Endothelial cell of umbilical vein (primary cell): ENCODE results near the gene NRG3. TPM values are rescaled to one million over a fixed set of nuclear protein-coding genes. Genes with fewer than 3 reads are reported as not detected.

Experiments used
- BruUV-seq: library from RNA; stranded (reverse); fragments of 400-500 nt; replicated peaks from 2 replicates; lab custom pipeline; 2021; lab: Mats Ljungman, UMichigan
- CTCF ChIA-PET: fragments of 300-600, 350-600 bp; sonication (Branson Sonifier 250); formaldehyde crosslinking; loops from one replicate; lab custom pipeline; 2021; ENCODE audit warnings: antibody characterized with exemption, inconsistent platforms; lab: Charles Lee
- POLR2A ChIA-PET: fragments of 300-600, 350-600 bp; sonication (Branson Sonifier 250); formaldehyde crosslinking; loops from one replicate; lab custom pipeline; 2021; ENCODE audit warnings: antibody characterized with exemption, inconsistent platforms; lab: Charles Lee
- DNase-seq: peaks from one replicate; pipeline ENCODE4 v3.0.0-alpha.2; 2011; ENCODE audit warnings: low read depth, low spot score
- FAIRE-seq: peaks from 2 replicates; lab custom pipeline; 2011; peaks lifted over from hg19 to GRCh38; lab: Jason Lieb, UNC
- H2AFZ ChIP-seq: 2 replicates; pipeline ENCODE4 v1.6.0; 2012; ENCODE audit warnings: low read depth, low read length, control low read depth, inconsistent platforms
- H3K27ac ChIP-seq: 2 replicates; pipeline ENCODE4 v1.5.1; 2011; ENCODE audit warnings: low read depth, mild to moderate bottlenecking, control low read depth, low read length, moderate library complexity; ENCODE audit not compliant: insufficient read depth
- H3K27me3 ChIP-seq, 2 experiments: 2 replicates each; pipeline versions ENCODE4 v1.6.0 to v1.6.1; 2011; ENCODE audit warnings: low read length in 2 of 2, mixed read lengths in 1 of 2; ENCODE audit not compliant: control insufficient read depth in 2 of 2, insufficient read depth in 2 of 2
- H3K36me3 ChIP-seq, 2 experiments: 2 replicates in 1 of 2; 3 replicates in 1 of 2; pipeline ENCODE4 v1.5.1; 2011; ENCODE audit warnings: low read length in 2 of 2, mild to moderate bottlenecking in 1 of 2, moderate library complexity in 1 of 2; ENCODE audit not compliant: control insufficient read depth in 2 of 2, insufficient read depth in 2 of 2; ENCODE audit errors: extremely low read depth in 1 of 2
- H3K4me1 ChIP-seq: 3 replicates; pipeline ENCODE4 v1.5.1; 2011; ENCODE audit warnings: mild to moderate bottlenecking, low read length; ENCODE audit not compliant: control insufficient read depth, insufficient read depth; ENCODE audit errors: extremely low read depth
- H3K4me2 ChIP-seq: 2 replicates; pipeline ENCODE4 v1.6.1; 2011; ENCODE audit warnings: low read length, control low read depth, mixed read lengths; ENCODE audit not compliant: insufficient read depth
- H3K4me3 ChIP-seq, 3 experiments: fragments of 200-600 bp in 1 of 3; sonication (generic), shearing (Covaris generic) in 1 of 3; replicated peaks in 1 of 3; 2 replicates each; pipeline ENCODE4 v1.5.1; 2011 to 2016; ENCODE audit warnings: control low read depth in 3 of 3, low read length in 3 of 3, mild to moderate bottlenecking in 2 of 3, inconsistent platforms in 1 of 3, low read depth in 1 of 3, moderate library complexity in 1 of 3; ENCODE audit not compliant: insufficient read depth in 1 of 3
- H3K79me2 ChIP-seq: 2 replicates; pipeline ENCODE4 v1.6.0; 2012; ENCODE audit warnings: low read length, inconsistent platforms; ENCODE audit not compliant: control insufficient read depth, insufficient read depth
- H3K9ac ChIP-seq: replicated peaks from 2 replicates; pipeline ENCODE3; 2011; ENCODE audit warnings: low read length, control low read depth; ENCODE audit not compliant: insufficient read depth; ENCODE audit errors: extremely low read depth
- H3K9me1 ChIP-seq: replicated peaks from 3 replicates; pipeline ENCODE4 v1.6.0; 2011; ENCODE audit warnings: mild to moderate bottlenecking, low read length; ENCODE audit not compliant: control insufficient read depth, insufficient read depth; ENCODE audit errors: extremely low read depth
- H3K9me3 ChIP-seq: replicated peaks from 2 replicates; pipeline ENCODE4 v1.5.1; 2012; ENCODE audit warnings: low read length, inconsistent platforms; ENCODE audit not compliant: control insufficient read depth, insufficient read depth
- H4K20me1 ChIP-seq: replicated peaks from 2 replicates; pipeline ENCODE3; 2011; ENCODE audit warnings: mild to moderate bottlenecking, low read length; ENCODE audit not compliant: control insufficient read depth, insufficient read depth; ENCODE audit errors: extremely low read depth
- EZH2 ChIP-seq: IDR thresholded peaks from 2 replicates; pipeline ENCODE4 v1.6.1; 2012; ENCODE audit warnings: borderline replicate concordance, low read depth, mild to moderate bottlenecking, moderate library complexity, low read length, inconsistent platforms; ENCODE audit not compliant: severe bottlenecking
- FOS ChIP-seq: IDR thresholded peaks from 2 replicates; pipeline ENCODE4 v1.6.1; 2011; ENCODE audit warnings: mild to moderate bottlenecking, low read length, moderate library complexity, borderline replicate concordance; ENCODE audit not compliant: insufficient read depth
- GATA2 ChIP-seq: IDR thresholded peaks from 2 replicates; pipeline ENCODE4 v1.7.0; 2011; ENCODE audit warnings: low read depth, mild to moderate bottlenecking, moderate library complexity, mixed read lengths, low read length; ENCODE audit not compliant: insufficient read length, insufficient read depth
- JUN ChIP-seq: IDR thresholded peaks from 2 replicates; pipeline ENCODE4 v1.6.1; 2011; ENCODE audit warnings: borderline replicate concordance, low read depth; ENCODE audit not compliant: insufficient read length, insufficient read depth
- MYC ChIP-seq: IDR thresholded peaks from one replicate; pipeline ENCODE4 v1.6.1; 2011; ENCODE audit warnings: mild to moderate bottlenecking, low read depth, low read length
- POLR2A ChIP-seq: IDR thresholded peaks from 2 replicates; pipeline ENCODE4 v1.6.1; 2012; ENCODE audit warnings: low read depth, mild to moderate bottlenecking, control low read depth, low read length
- POLR2AphosphoS5 ChIP-seq: IDR thresholded peaks from 2 replicates; pipeline ENCODE4 v1.6.1; 2012; ENCODE audit warnings: low read depth, mild to moderate bottlenecking, control low read depth, low read length, moderate library complexity; ENCODE audit not compliant: insufficient read depth
- dilution Hi-C: fragments of 300-500 bp; cut with MboI; formaldehyde crosslinking; loops from one replicate; pipeline ENCODE4 v1.15.0; 2019; ENCODE audit warnings: low sequenced_read_pairs; ENCODE audit not compliant: extremely low pct_ligation_motif_present
- intact Hi-C: fragments of 100-400 bp; cut with micrococcal nuclease; formaldehyde crosslinking; loops from one replicate; pipeline ENCODE4 v1.10.0; 2022
- polyA plus RNA-seq, 4 experiments: library from polyadenylated mRNA; depleted of rRNA in 3 of 4; stranded (reverse) in 3 of 4; unstranded in 1 of 4; fragments of >200 nt; gene quantifications; 2 replicates each; pipeline versions ENCODE4 v1.2.1 to v1.2.3, GENCODE V29; 2011 to 2012; ENCODE audit warnings: missing spikeins in 1 of 4
- total RNA-seq: library from RNA; stranded (reverse); gene quantifications from 2 replicates; pipeline ENCODE4 v1.2.3, GENCODE V29; 2021
- TF ChIP-seq, protein P1 (sequence below), 2 donors: IDR thresholded peaks; 1 replicate in 1 of 2; 2 replicates in 1 of 2; pipeline ENCODE4 v1.5.1; 2011; ENCODE audit warnings: low read length in 2 of 2, mild to moderate bottlenecking in 2 of 2, moderate library complexity in 2 of 2, control low read depth in 1 of 2, inconsistent platforms in 1 of 2, low read depth in 1 of 2; ENCODE audit not compliant: insufficient read depth in 1 of 2; ENCODE audit errors: extremely low read depth in 1 of 2
- TF ChIP-seq, protein P2 (sequence below): IDR thresholded peaks from 2 replicates; pipeline ENCODE4 v1.6.1; 2011; ENCODE audit not compliant: insufficient read depth, insufficient read length

NRG3 gene
- total and polyA plus RNA-seq, 2 donors (not counting 3 experiments of a cell fraction or from before 2014, with no cell fraction given) = 1.9 to 3.9 TPM

DNA sequence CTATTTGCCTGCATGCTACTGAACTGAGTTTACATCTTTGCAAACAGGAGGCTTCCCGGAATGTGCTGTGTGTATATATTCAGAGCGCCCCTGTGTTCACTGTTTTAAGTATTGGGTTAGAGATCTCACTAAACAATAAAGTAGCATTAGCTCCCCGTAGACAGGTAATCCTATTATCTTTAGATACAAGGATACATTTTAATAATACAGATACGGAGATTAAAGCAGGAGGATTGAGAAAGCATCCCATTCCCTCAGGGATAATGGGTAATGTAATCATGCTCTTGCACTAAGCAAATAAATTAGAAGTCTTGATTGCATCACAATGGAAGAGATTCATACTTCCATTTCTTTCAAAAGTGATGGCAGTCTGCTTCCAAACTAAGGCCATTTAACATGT, 809.0 kb downstream of the NRG3 start:
- Histone ChIP-seq H4K20me1 (no peaks in the 10 kb centered on the region), H2AFZ (no peak overlapping the region), H3K9me3 (no peaks in the 10 kb centered on the region), H3K9me1 (no peaks in the 10 kb centered on the region), H3K4me1 (no peaks in the 10 kb centered on the region), H3K9ac (no peak overlapping the region), H3K4me2 (no peak overlapping the region), H3K27me3 (no peaks in the 10 kb centered on the region), H3K79me2 (no peaks in the 10 kb centered on the region), H3K4me3 (no peak overlapping the region), H3K27ac (no peak overlapping the region), H3K36me3 (no peaks in the 10 kb centered on the region)
- FAIRE-seq = no peak
- no TSS peak for BruUV-seq
- ChIA-PET CTCF (no interaction called here), POLR2A (no interaction called here)
- dilution Hi-C loops = no loop called here
- no peak for TF ChIP-seq FOS
- TF ChIP-seq EZH2 = no peak
- TF ChIP-seq POLR2AphosphoS5 = no peak
- TF ChIP-seq, protein P1, sequence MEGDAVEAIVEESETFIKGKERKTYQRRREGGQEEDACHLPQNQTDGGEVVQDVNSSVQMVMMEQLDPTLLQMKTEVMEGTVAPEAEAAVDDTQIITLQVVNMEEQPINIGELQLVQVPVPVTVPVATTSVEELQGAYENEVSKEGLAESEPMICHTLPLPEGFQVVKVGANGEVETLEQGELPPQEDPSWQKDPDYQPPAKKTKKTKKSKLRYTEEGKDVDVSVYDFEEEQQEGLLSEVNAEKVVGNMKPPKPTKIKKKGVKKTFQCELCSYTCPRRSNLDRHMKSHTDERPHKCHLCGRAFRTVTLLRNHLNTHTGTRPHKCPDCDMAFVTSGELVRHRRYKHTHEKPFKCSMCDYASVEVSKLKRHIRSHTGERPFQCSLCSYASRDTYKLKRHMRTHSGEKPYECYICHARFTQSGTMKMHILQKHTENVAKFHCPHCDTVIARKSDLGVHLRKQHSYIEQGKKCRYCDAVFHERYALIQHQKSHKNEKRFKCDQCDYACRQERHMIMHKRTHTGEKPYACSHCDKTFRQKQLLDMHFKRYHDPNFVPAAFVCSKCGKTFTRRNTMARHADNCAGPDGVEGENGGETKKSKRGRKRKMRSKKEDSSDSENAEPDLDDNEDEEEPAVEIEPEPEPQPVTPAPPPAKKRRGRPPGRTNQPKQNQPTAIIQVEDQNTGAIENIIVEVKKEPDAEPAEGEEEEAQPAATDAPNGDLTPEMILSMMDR (IDR thresholded peaks at IDR 0.05; ENCODE audit: extremely low read depth in 1 of 2, insufficient read depth in 1 of 2, low read depth in 1 of 2, low read length in 2 of 2) = no peak
- no peak for TF ChIP-seq MYC
- TF ChIP-seq, protein P2, sequence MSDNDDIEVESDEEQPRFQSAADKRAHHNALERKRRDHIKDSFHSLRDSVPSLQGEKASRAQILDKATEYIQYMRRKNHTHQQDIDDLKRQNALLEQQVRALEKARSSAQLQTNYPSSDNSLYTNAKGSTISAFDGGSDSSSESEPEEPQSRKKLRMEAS = no peak
- no peak for TF ChIP-seq POLR2A
- no peak for TF ChIP-seq GATA2
- no peak for TF ChIP-seq JUN
- intact Hi-C loops = no loop called here
- no peak for DNase-seq
